ENCODE data around the gene FAM13C. TPM values are rescaled to one million over a fixed set of nuclear protein-coding genes. Genes with fewer than 3 reads are reported as not detected.
A peak's percentile ranks its signal among the peaks of the same experiment; 100 is the strongest.

The FAM13C gene
- total and polyA plus RNA-seq, 7 donors: 1.0 to 31.7 (median 13.1) TPM

- Histone ChIP-seq H3K9me3 (no peaks in the 10 kb centered on the region), H3K27ac (no peak overlapping the region), H3K4me1 (peaks cover 13% of the 10 kb centered on the region), H3K27me3 (ENCODE audit: insufficient read depth in 3 of 3, low read length in 2 of 3) (no peaks in the 10 kb centered on the region), H3K36me3 (ENCODE audit: insufficient read depth in 1 of 2, low read depth in 1 of 2) (peaks cover 0 to 21% of the 10 kb centered on the region in 2 donors), H3K4me3 (no peak overlapping the region)
- ATAC-seq: no peak
- no peak for DNase-seq
- TF ChIP-seq, protein P1, sequence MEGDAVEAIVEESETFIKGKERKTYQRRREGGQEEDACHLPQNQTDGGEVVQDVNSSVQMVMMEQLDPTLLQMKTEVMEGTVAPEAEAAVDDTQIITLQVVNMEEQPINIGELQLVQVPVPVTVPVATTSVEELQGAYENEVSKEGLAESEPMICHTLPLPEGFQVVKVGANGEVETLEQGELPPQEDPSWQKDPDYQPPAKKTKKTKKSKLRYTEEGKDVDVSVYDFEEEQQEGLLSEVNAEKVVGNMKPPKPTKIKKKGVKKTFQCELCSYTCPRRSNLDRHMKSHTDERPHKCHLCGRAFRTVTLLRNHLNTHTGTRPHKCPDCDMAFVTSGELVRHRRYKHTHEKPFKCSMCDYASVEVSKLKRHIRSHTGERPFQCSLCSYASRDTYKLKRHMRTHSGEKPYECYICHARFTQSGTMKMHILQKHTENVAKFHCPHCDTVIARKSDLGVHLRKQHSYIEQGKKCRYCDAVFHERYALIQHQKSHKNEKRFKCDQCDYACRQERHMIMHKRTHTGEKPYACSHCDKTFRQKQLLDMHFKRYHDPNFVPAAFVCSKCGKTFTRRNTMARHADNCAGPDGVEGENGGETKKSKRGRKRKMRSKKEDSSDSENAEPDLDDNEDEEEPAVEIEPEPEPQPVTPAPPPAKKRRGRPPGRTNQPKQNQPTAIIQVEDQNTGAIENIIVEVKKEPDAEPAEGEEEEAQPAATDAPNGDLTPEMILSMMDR (IDR thresholded peaks at IDR 0.05): no peak
- WGBS, 3 donors: 89 to 100% (median 93%) methylated on average over 1 of the region's 2 CpGs
- intact Hi-C loops (cut with DNase I): no loop called here
Measured at GRCh38 chr10:59304521-59305097, 57.7 kb downstream of the FAM13C start.

- ATAC-seq: peak in 1 of 4 donors; percentile 16
- TF ChIP-seq, protein P1 (IDR thresholded peaks at IDR 0.05): no peak
- Histone ChIP-seq H3K27ac (no peak overlapping the region), H3K27me3 (ENCODE audit: insufficient read depth in 3 of 3, low read length in 2 of 3) (no peaks in the 10 kb centered on the region), H3K9me3 (no peaks in the 10 kb centered on the region), H3K36me3 (ENCODE audit: insufficient read depth in 1 of 2, low read depth in 1 of 2) (peaks cover 0 to 21% of the 10 kb centered on the region in 2 donors), H3K4me3 (no peak overlapping the region), H3K4me1 (peaks cover 9% of the 10 kb centered on the region)
- 25 to 43% (median 35%) methylated on average over 1 of the region's 1 CpG for WGBS, 3 donors
- DNase-seq: no peak
- intact Hi-C loops (cut with DNase I): no loop called here
Measured at GRCh38 chr10:59303018-59303417, 59.3 kb downstream of the FAM13C start.

- TF ChIP-seq, protein P1 (IDR thresholded peaks at IDR 0.05): no peak
- ATAC-seq (no peak), DNase-seq (no peak)
- Histone ChIP-seq H3K4me3 (no peak overlapping the region), H3K36me3 (ENCODE audit: insufficient read depth in 1 of 2, low read depth in 1 of 2) (peaks cover 0 to 21% of the 10 kb centered on the region in 2 donors), H3K27me3 (ENCODE audit: insufficient read depth in 3 of 3, low read length in 2 of 3) (no peaks in the 10 kb centered on the region), H3K9me3 (no peaks in the 10 kb centered on the region), H3K4me1 (peaks cover 13% of the 10 kb centered on the region), H3K27ac (no peak overlapping the region)
- intact Hi-C loops (cut with DNase I): no loop called here
- WGBS, 3 donors: 79 to 85% (median 84%) methylated on average over 4 of the region's 4 CpGs
Measured at GRCh38 chr10:59302381-59302780, 60.0 kb downstream of the FAM13C start.

DNA sequence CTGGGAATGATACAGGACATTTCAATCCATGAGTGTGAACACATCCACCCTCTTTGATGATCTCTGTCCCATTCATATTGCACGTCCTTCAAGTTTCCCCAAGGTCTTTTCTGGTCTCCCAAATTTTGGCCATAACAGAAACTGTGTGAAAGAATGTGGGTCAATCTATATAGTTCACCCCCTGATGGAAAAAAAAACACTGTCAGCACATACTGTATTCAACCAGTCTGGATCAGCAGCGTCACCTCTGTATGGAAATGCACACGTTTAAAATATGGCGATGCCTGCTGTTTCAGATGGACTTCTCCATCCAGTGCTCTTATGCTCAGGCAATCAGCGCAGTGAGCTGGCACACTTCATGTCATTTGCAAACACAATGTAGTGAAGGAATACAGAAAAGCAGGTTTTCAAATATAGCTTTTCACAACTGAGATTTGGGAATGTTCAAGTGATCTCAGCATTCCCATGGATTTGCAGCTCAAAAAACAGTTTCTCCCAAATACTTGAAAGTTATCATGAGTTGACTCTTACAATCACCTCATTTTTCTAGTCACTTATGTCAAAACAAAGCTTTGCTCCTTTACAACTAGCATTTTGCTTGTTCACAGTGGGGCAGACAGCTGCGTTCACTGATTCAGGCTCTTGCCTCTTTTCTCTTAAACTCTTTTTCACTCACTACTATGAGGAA lies 61.1 kb downstream of the FAM13C start:
- Histone ChIP-seq H3K4me1 (peaks cover 18% of the 10 kb centered on the region), H3K9me3 (no peaks in the 10 kb centered on the region), H3K27ac (no peak overlapping the region), H3K36me3 (ENCODE audit: insufficient read depth in 1 of 2, low read depth in 1 of 2) (peaks cover 0 to 16% of the 10 kb centered on the region in 2 donors), H3K27me3 (ENCODE audit: insufficient read depth in 3 of 3, low read length in 2 of 3) (no peaks in the 10 kb centered on the region), H3K4me3 (no peak overlapping the region)
- 95 to 97% (median 96%) methylated on average over 6 of the region's 6 CpGs for WGBS, 3 donors
- no peak for DNase-seq
- ATAC-seq: no peak
- TF ChIP-seq, protein P1 (IDR thresholded peaks at IDR 0.05): no peak
- intact Hi-C loops (cut with DNase I): no loop called here
